HG03575 (cell line): ENCODE results near the gene PMEPA1.

Source experiments
- ATAC-seq: cut with Tn5 transposase; IDR thresholded peaks from one replicate; pipeline ENCODE4 v1.9.1; 2021; ENCODE audit not compliant: unreplicated experiment, insufficient number of reproducible peaks, low FRiP score; ENCODE audit errors: extremely low read depth

The PMEPA1 gene

DNA sequence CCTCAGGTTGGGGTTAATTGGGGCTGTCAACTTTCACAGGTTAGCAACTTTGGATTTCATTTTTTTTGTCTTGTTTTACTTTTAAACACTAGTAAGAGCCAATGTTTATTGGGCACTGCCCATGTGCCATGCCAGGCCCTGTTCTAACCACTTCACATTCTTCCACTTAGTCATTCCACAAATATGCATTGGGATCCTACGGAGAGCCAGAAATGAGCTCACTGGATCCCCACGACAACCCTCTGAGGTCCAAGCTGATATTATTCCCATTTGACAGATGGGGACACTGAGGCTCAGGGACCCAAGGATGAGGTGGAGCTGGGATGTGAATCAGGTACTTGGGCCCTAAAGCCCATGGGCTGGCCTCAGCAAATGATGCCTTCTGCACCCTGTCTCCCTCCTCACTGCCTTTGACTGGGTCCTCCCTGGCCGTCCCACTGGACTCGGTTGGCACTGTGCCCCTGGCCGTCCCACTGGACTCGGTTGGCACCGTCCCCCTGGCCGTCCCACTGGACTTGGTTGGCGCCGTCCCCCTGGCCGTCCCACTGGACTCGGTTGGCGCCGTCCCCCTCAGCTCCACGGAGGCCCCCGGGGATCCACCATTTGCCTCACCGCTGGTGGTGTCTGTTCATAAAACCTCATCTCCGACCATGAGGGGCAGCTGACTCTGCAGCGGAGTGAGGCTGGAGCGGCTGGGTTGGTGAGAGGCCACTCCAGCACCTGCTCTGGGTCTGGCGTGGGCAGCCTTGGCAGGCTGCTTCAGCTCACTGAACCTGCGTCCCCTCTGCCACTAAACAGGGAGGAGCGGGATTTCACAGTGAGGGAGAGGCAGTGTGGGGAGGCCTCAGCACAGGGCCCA is 4.8 kb upstream of the PMEPA1 start:
- ATAC-seq, result no peak

DNA sequence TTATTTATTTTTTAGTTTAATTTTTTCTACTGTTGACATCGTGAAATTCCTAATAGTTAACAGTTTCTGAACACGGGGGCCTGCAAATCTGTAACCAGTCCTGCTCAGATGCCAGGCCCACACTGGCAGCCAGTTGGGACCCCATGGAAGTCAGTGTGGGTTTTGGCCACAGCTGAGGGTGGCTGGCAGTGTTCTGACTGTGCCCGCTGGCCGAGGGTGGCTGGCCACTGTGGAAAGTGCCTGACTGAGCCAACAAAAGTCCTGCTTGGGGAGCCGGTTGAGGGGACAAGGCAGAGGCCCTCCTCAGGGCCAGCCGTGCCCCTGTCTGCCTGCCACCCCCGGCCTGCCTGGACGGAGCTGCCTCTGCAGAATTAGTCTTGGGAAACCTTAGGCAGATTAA is 4.1 kb upstream of the PMEPA1 start:
- ATAC-seq, result no peak

DNA sequence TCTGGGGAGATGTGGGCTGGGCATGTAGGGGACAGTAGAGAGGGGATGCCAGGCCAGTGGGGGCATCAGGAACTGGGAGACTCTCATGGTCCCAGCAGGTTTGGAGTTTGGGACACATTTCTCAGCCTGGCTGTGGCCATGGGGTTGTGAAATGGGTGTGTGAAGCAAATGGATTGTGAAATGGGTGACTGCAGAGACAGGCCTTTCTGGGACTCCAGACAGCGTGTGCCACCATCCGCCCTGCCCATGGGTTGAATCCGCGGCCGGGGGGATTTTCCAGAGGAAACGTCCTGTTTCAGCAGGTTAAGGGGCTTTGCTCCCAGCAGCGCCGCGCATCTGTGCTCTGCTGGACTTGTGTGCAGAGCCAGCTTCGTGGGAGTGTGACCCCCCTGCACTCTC is 3.7 kb upstream of the PMEPA1 start:
- no peak for ATAC-seq

DNA sequence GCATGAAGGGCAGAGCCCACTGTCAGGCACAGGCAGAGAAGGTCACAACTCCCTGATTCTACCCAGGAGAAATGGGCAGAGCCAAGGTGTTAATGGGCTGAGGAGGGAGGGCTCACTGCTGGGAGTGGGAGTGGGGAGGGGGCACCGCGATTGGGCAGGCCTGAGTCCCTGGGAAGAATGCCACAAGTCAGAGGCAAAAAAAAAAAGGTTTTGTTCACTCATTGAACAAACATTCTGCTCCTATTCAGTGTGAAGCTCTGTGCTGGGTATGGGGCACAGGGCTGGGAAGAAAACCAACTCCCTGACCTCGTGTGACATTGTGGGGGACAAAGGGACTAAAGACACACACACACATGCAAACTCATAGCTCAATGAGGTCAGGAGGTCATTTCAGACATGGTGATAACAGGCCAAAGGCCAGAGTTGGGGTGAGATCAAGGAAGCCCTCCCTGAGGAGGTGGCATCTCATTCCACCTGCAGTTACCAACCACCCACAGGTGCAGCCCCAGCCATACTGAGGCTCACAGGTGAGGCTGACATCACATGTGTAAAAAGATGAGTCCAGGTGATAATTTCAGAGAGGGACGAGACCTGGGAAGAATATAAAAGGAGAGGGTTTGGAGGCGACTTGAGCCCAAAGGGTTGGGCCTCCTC is 3.2 kb upstream of the PMEPA1 start:
- ATAC-seq, result no peak

DNA sequence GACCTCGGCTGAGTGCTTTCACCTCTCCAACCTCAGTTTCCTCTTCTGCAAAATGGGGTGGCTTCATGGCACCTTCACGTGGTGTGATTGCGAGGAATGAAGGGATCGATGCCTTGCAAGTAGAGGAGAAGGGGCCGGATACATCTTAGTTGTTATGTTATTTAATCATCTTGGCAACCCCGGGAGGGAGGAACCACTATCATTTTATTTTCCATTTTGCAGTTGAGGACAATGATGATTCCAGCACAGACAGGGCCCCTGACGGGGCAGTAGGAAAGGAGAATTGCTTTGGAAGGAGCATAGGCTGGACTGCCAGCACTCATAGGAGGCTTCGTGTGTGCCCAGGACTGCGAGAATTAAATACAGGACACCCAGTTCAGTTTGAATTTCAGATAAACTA is 2.5 kb upstream of the PMEPA1 start:
- no peak for ATAC-seq

DNA sequence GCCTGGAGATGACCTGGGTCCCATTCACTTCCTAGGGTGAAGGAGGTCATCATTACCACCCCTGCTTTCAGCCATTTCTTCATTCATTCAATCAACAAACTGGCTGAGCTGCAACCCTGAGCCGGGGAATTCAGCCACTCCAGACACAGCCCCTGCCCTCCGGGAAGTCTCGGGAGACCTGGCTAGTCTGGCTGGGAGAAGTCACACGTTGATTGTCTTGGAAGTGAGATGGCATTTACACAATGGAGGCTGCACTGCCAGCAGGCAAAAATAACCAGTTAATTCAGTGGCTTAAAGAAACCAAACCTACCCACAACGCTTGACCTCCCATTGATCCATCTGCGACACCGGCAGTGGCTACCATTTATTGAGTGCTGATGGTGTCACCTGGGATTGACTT is 2.0 kb upstream of the PMEPA1 start:
- no peak for ATAC-seq

DNA sequence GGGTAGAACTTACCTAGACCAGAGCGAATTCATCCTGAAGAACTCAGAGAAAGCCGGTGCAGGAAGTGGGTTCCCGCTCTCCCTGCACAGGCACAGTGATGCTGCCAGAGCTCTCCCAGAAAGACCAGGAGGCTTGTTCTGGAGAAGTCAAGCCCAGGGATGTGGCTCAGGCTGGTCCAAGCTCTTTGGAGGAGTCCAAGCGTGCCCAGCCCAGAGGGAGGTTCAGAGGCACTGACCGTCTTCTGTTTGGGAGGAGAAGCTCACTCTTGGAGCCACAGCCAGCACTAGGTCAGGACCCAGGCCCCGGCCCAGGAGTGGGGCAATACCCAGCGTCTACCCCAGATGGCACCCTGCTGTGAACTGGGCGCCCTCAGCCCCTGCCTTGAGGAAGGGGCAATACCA is 1.5 kb upstream of the PMEPA1 start:
- no peak for ATAC-seq

DNA sequence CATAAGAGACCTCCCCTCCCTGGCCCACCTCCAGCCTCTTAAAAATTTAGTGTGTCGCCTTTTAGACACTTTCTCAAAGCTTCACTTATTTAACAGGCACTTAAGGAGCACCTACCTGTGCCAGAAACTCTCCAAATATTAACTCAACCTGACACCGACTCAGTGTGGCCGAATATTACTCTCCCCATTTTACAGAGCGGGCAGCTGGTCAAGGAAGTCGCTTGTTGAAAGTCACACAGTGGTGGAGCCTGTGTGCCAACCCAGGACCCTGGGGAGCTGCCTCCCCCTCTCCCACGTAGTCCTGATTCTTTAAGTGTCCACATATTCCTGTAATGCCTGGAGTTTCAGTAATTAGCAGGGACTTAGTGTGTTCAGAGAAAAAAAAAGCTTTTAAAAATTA is 1.0 kb upstream of the PMEPA1 start:
- ATAC-seq, result no peak

DNA sequence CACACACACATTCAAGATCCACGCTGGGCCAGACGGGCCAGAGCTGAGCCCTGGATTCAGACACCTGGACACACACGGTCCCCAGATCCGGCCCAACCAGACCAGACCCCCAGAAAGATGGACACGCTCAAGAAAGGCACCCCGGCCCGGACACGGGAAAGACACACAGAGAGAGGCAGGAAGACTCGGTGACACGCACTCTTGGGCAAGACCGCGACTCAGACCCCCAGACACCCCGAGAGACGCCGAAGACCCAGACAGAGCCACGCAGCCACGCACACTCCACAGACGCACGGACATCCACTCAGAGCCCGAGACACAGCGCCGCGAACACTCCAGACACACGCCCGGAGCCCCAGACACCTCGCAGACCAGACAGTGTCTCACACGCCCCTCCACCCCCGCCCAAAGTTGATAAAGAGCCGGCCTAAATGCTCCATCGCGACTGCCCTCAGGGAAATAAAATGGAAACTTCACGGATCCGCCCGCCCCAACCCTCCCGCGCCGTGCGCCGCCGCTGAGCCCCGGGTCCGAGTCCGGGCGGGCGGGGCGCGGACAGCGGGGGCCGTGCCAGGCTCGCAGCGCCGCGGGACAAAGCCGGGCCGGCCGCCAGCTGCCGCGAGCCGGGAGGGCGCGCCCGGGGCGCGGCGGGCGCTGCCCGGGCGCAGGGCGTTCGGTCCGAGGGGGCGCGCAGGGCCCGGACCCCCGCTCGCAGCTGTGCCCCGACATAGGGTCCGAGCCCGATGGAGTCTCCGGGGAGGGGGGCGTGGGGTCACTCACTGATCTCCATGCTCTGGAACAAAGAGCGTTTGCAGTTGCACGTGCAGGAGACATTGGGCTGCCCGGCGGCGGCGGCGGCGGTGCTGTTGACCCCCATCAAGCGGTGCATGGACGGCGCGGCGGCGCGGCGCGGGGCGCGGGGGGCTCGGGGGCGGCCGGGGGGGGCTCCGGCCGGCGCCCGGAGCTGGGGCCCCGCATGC is 831 bp downstream of the PMEPA1 start:
- ATAC-seq, result no peak

DNA sequence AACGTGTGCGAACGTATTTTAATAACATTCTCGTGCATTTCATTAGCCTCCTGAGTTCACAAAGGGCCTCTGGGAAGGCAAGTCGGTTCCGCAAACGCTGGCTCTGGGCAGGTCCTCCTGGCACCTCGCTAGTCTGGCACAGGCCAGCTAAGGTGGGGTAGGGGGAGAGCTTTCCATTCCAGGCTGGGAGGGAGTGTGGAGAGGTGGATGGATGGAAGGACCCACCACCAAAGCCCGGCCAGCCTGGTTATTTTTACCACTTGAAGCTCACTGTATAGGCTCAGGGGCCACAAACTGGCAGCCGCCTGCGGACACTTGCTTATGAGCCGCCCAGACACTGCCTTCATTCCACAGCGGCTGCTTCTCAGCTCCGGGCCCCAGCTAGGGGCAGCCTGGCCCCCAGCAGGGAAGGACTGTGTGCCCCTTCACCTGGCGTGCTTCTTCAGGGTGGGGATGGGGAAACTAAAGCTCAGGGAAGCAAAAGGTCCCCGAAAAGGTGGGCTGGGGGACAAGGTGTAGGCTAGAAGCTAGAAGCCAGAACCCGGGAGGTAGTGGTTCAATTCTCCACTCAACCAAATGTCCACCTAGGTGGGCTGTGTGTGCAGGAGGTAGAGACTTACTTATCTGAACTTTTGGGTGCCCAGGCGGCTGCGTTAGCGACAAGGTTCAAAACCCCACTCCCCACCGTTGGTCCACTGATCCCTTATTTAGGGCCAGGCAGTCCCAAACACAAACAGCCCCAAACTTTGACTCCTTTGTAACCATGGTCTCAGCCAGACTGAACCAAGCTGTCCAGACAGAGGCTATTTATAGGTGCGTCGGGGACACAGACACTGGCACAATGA is 1.7 kb downstream of the PMEPA1 start:
- no peak for ATAC-seq

DNA sequence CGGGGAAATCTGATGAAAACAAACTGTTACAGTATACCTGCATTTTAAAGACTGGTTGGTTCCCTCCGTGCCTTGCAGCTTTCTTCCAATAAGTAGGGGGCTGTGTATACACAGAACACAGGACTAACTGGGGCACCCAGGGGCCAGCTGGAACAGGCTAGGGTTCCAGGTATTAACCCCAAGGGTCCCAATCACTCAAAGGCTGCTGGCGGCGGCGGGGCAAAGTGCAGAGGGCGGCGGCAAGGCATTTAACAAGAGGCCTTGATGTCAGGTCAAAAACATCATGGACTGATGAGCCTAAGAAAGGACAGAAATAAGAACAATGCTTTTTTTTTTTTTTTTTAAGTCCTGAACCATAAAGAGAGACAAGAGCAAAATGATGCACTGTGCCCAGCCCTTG is 2.5 kb downstream of the PMEPA1 start:
- no peak for ATAC-seq

DNA sequence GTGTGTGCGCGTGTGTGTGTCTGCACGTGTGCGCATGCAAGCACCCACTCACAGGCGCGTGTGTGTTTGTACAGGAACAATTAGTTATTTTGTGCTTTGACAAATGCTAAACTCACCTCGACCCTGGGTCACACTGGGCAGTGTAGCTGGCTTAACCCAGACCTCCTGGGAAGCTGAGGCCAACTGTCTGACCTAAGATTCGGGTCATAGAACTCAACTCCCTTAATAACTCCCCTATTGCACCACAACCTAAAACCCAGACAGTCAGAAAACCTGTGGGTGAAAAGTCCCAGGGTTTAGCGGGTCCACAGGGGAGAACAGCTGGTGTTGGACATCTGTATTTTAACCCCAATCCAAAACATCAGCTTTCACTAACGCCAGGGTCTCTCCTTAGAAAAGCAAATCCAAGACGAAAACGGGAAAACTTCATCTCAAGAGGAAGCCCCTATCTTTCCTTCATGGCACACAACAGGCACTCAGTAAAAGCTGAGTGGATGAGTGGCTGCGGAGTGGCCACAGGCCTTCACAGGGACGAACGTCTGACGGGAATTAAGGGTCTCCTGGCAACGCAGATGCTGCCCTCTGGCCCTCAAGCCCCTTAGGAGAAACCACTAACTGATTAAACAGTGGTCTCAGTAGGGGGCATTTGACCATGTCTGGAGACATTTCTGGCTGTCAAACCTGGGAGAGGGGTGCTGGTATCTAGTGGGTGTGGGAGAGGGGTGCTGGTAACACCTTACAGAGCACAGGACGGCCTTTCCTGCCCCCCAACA is 4.5 kb downstream of the PMEPA1 start:
- no peak for ATAC-seq

DNA sequence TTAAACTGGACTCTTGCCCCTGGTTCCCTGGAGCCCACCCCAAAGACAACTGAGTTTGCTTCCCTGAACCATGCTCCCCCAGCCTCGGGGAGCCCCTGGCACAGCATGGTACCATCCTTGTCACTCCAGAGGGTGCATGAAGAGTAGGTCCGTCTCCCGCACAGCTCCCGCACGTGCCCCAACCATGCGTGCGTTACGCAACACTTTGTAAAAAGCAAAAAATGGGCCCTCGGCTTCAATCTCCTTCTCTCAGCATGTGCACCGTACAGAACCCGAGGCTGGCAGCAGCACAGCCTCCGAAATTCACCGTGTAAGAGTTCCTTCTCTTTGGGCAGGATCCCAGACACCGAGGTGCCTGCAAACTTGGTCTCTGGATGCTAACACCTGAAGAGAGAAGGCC is 5.6 kb downstream of the PMEPA1 start:
- ATAC-seq, result no peak

DNA sequence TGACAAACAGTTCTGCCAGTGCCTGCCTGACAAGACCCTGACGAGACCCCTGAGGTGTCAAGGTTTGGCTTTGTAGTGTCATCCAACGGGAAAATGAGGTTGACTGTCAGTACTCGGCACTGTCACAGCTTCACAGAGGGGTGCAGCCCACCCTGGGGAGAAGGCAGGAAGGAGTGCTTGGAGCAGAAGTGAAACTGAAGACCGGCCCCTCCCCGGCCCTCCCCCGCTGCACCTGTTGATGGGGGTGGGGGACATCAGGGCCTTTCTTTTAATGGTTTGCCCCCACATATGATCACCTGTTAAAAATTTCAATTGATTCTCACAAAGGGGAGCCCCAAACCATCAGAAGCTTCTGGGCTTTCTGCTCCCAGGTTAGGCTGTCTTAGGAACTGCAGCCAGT is 6.8 kb downstream of the PMEPA1 start:
- ATAC-seq, result no peak

DNA sequence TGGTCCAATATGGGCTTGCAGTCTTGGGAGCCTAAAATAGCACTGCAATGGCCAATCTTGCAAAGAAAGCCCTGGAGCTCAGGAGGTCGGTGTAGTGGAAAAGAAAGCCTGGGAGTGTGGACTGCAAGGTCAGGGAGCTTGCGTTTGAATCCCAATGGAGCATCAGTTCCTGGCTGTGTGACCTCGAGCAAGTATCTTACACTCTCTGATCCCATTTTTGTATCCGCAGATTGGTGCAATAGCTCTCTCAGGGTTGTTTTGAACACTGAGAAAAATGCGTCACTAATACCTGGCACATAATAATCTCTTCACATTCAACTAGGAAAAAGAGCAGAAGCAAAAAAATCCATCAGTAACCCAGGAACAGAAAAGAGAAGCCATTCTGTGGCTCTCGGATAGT is 7.3 kb downstream of the PMEPA1 start:
- no peak for ATAC-seq

DNA sequence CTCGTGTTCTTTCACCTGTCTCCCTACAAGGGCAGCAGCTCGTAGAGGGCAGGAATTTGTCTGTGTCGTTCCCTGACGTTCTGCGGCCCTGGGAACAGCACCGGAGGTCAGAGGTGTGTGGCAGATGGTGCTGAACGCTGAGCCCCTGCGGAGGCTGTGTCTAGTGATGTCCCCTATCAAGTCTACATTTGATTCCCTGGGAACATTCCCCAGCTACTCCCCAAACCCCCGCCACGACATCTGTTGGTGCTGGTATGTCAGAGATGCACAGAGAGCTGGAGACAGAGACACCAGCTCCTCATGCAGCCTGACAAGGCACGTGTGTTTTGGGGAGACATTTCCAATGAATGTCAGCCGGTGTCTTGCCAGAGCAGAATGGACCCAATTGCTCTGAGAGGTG is 7.7 kb downstream of the PMEPA1 start:
- ATAC-seq, result no peak

DNA sequence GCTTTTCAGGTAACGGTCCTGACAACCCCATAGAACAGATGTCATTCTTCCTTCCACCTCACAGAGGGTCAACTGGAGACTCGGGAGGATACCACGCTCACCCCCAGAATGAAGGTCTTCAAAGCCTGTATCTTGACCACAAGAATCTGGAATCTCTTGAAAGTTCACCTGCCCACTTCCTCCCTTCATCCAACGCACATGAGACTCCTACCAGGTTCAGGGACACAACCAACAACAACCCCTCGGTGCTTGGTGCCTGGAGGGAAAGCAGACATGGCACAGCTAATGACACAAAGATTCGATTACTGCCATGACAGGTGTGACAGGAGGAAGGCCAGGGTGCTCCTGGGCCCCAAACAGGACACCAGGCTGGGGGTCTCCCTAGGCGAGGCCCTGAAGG is 8.2 kb downstream of the PMEPA1 start:
- no peak for ATAC-seq

DNA sequence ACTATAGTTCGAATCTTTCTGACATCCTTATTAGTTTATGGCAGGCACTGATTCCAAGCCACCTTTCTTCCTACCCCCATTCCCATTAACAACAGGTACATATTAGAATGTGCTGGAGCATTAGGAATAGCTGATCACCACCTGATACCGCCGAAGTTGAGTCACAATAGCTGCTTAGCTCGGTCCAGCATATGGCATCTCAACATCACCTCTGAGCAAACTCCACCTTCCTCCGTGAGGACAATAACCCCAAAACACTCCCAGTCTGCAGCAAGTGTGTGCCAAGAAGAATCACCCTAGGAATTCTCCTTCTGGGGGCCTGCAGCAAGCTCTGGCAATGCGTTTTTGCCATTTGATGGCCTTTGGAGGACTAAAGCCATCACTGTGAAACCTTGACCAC is 8.7 kb downstream of the PMEPA1 start:
- no peak for ATAC-seq
